Thoracic aorta (tissue), 2 donors: ENCODE measurements around the gene ADM5. TPM values are rescaled to one million over a fixed set of nuclear protein-coding genes. Genes with fewer than 3 reads are reported as not detected.
A peak's percentile ranks its signal among the peaks of the same experiment; 100 is the strongest.

Experiments used
- ATAC-seq: fragments of 150-250 bp; one replicate; pipeline ENCODE4 v1.8.0; 2017; ENCODE audit warnings: low read depth; ENCODE audit not compliant: insufficient number of reproducible peaks, low FRiP score
- DNase-seq: peaks from one replicate; pipeline ENCODE4 v3.0.0-alpha.2; 2020; ENCODE audit warnings: low spot score
- H3K27ac ChIP-seq, 2 donors: fragments of 200-600 bp; sonication (generic); 1 replicate in 1 of 2; 2 replicates in 1 of 2; pipeline ENCODE4 v1.5.1; 2016; ENCODE audit warnings: mild to moderate bottlenecking in 2 of 2, moderate library complexity in 2 of 2
- H3K27me3 ChIP-seq: fragments of 200-600 bp; sonication (generic); replicated peaks from 2 replicates; pipeline ENCODE4 v1.6.0; 2016; ENCODE audit warnings: mild to moderate bottlenecking; ENCODE audit not compliant: insufficient read depth
- H3K36me3 ChIP-seq: fragments of 200-600 bp; sonication (generic); one replicate; pipeline ENCODE4 v1.5.1; 2016
- H3K4me1 ChIP-seq, 2 donors: fragments of 200-600 bp; sonication (generic); 1 replicate in 1 of 2; 2 replicates in 1 of 2; pipeline versions ENCODE4 v1.5.1 to v1.6.0; 2016; ENCODE audit warnings: low read depth in 2 of 2, mild to moderate bottlenecking in 1 of 2; ENCODE audit not compliant: control insufficient read depth in 1 of 2
- H3K4me3 ChIP-seq: fragments of 200-600 bp; sonication (generic); 2 replicates; pipeline ENCODE4 v1.5.1; 2016; ENCODE audit warnings: mild to moderate bottlenecking
- H3K9me3 ChIP-seq: fragments of 200-600 bp; sonication (generic); 2 replicates; pipeline ENCODE4 v1.5.1; 2016
- CTCF ChIP-seq: fragments of 200-600 bp; sonication (generic); IDR thresholded peaks from one replicate; pipeline ENCODE4 v1.5.1; 2019; ENCODE audit warnings: antibody characterized with exemption
- total RNA-seq, 2 donors: library from RNA; depleted of rRNA; stranded (reverse); fragments of >200 nt; gene quantifications; one replicate each; pipeline versions ENCODE4 v1.1.0 to v1.2.3, GENCODE V29; 2016

Gene ADM5
- total RNA-seq, 2 donors from 2014 or later: 2.8 to 6.4 TPM

- Histone ChIP-seq H3K36me3 (peaks cover 20% of the 10 kb centered on the region), H3K9me3 (no peaks in the 10 kb centered on the region), H3K4me3 (peak overlapping the region; percentile 89), H3K27me3 (no peaks in the 10 kb centered on the region), H3K27ac (peak overlapping the region; percentile 80 to 93), H3K4me1 (peaks cover 10 to 18% of the 10 kb centered on the region in 2 donors)
- no peak for DNase-seq
- ATAC-seq: no peak
- no peak for TF ChIP-seq CTCF
These were observed 24.4 kb upstream of the ADM5 start for GRCh38 chr19:49665036-49665350.

- H3K27me3 ChIP-seq: no peaks in the 10 kb centered on the region
- peak; percentile 63 for ATAC-seq
- H3K27ac ChIP-seq: peak within 1 kb of the TSS; percentile 80 to 93
- no peak for TF ChIP-seq CTCF
- peaks cover 10 to 18% of the 10 kb centered on the region in 2 donors for H3K4me1 ChIP-seq
- H3K36me3 ChIP-seq: peaks cover 17% of the 10 kb centered on the region
- no peaks in the 10 kb centered on the region for H3K9me3 ChIP-seq
- H3K4me3 ChIP-seq: peak within 1 kb of the TSS; percentile 89
- DNase-seq: peak; percentile 91
These were observed 23.9 kb upstream of the ADM5 start, which contains the start of the genes BCL2L12 and IRF3 for GRCh38 chr19:49665351-49666119. TSS of gene BCL2L12 (plus strand) at chr19:49665933. CDS start at chr19:49666693, 760 bp downstream. TSS of gene IRF3 (minus strand) at chr19:49665857. CDS start at chr19:49664838, 1,019 bp downstream.

- peak overlapping the region; percentile 89 for H3K4me3 ChIP-seq
- H3K9me3 ChIP-seq: no peaks in the 10 kb centered on the region
- H3K4me1 ChIP-seq: peaks cover 10 to 18% of the 10 kb centered on the region in 2 donors
- no peaks in the 10 kb centered on the region for H3K27me3 ChIP-seq
- H3K36me3 ChIP-seq: peaks cover 16% of the 10 kb centered on the region
- no peak for ATAC-seq
- peak overlapping the region in 1 of 2 donors; percentile 93 for H3K27ac ChIP-seq
- TF ChIP-seq CTCF: no peak
- no peak for DNase-seq
These were observed 23.3 kb upstream of the ADM5 start for GRCh38 chr19:49666120-49666444.

- Histone ChIP-seq H3K4me1 (peaks cover 10 to 23% of the 10 kb centered on the region in 2 donors), H3K9me3 (no peaks in the 10 kb centered on the region), H3K36me3 (peaks cover 7% of the 10 kb centered on the region), H3K4me3 (no peak overlapping the region), H3K27ac (no peak overlapping the region), H3K27me3 (no peaks in the 10 kb centered on the region)
- no peak for DNase-seq
- no peak for TF ChIP-seq CTCF
- ATAC-seq: no peak
These were observed 21.9 kb upstream of the ADM5 start for GRCh38 chr19:49667473-49667872.

- ATAC-seq: no peak
- no peak for TF ChIP-seq CTCF
These were observed 19.9 kb upstream of the ADM5 start for GRCh38 chr19:49669516-49669915.

More at GRCh38 chr19:49669516-49669915, 19.9 kb upstream of the ADM5 start:
- Histone ChIP-seq H3K4me3 (no peak overlapping the region), H3K27me3 (no peaks in the 10 kb centered on the region), H3K36me3 (no peaks in the 10 kb centered on the region), H3K9me3 (no peaks in the 10 kb centered on the region), H3K27ac (no peak overlapping the region), H3K4me1 (peaks cover 4 to 13% of the 10 kb centered on the region in 2 donors)
- DNase-seq: no peak
